ENCODE measurements around the gene CCDC33.

DNA sequence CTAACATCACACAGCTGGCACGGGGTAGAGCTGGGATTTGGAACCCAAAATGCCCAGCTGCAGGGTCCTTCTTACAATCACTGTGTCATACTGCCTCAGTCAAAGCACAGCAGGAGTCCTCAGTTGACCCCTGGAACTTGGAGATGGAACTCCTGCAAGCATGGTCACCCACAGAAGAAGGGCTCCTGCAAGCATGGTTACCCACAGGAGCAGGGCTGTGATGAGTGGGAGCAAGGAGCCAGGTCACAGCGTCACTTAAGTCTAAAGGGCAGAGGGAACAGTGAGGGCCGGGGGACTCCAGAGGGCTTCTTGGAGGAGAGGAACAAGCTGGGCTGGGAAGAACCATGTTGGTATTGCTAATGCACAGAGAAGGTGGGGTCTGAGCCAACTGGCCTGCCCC, 24.9 kb downstream of the CCDC33 start:
- TF ChIP-seq, protein P1, sequence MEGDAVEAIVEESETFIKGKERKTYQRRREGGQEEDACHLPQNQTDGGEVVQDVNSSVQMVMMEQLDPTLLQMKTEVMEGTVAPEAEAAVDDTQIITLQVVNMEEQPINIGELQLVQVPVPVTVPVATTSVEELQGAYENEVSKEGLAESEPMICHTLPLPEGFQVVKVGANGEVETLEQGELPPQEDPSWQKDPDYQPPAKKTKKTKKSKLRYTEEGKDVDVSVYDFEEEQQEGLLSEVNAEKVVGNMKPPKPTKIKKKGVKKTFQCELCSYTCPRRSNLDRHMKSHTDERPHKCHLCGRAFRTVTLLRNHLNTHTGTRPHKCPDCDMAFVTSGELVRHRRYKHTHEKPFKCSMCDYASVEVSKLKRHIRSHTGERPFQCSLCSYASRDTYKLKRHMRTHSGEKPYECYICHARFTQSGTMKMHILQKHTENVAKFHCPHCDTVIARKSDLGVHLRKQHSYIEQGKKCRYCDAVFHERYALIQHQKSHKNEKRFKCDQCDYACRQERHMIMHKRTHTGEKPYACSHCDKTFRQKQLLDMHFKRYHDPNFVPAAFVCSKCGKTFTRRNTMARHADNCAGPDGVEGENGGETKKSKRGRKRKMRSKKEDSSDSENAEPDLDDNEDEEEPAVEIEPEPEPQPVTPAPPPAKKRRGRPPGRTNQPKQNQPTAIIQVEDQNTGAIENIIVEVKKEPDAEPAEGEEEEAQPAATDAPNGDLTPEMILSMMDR (IDR thresholded peaks at IDR 0.05): no peak
- no peak for TF ChIP-seq EZH2 (IDR thresholded peaks at IDR 0.05; ENCODE audit: borderline replicate concordance, insufficient read depth, low read depth, low read length, poor library complexity, severe bottlenecking)
